IMR-90 (cell line): ENCODE data around the gene KCNJ8. TPM values are rescaled to one million over a fixed set of nuclear protein-coding genes. Genes with fewer than 3 reads are reported as not detected.

Experiments
- ATAC-seq: fragments of 200-7000 bp; cut with Tn5 transposase; 2 replicates; pipeline ENCODE4 v1.9.1; 2020; ENCODE audit warnings: low read depth, mild to moderate bottlenecking, moderate library complexity
- BruUV-seq: library from RNA; stranded (reverse); fragments of 400-500 nt; replicated peaks from 2 replicates; lab custom pipeline; 2021; lab: Mats Ljungman, UMichigan
- CTCF ChIA-PET: fragments of 300-600 bp; formaldehyde crosslinking; extraction: SDS; loops from one replicate; lab custom pipeline; 2021; ENCODE audit warnings: antibody characterized with exemption; lab: Yijun Ruan, JAX
- POLR2A ChIA-PET: fragments of 300-600 bp; sonication (Branson Sonifier 250); formaldehyde crosslinking; loops from one replicate; lab custom pipeline; 2022; ENCODE audit warnings: antibody characterized with exemption; ENCODE audit not compliant: unreplicated experiment; lab: Charles Lee
- DNase-seq: peaks from one replicate; pipeline ENCODE4 v3.0.0; 2013
- H2AFZ ChIP-seq: replicated peaks from 2 replicates; pipeline ENCODE3; 2013; ENCODE audit warnings: low read length, mild to moderate bottlenecking; ENCODE audit not compliant: poor library complexity
- H2AK5ac ChIP-seq: 2 replicates; pipeline ENCODE4 v1.6.1; 2013; ENCODE audit warnings: low read depth, low read length, inconsistent platforms
- H2AK9ac ChIP-seq: replicated peaks from 2 replicates; pipeline ENCODE3; 2013; ENCODE audit warnings: mild to moderate bottlenecking, low read depth, low read length, moderate library complexity; ENCODE audit not compliant: poor library complexity
- H2BK120ac ChIP-seq: 2 replicates; pipeline ENCODE4 v1.6.1; 2013; ENCODE audit warnings: low read depth, low read length, inconsistent platforms
- H2BK15ac ChIP-seq: 3 replicates; pipeline ENCODE4 v1.6.1; 2013; ENCODE audit warnings: low read depth, low read length, inconsistent platforms
- H2BK20ac ChIP-seq: 2 replicates; pipeline ENCODE4 v1.6.1; 2013; ENCODE audit warnings: low read depth, mild to moderate bottlenecking, inconsistent platforms, low read length, moderate library complexity
- H2BK5ac ChIP-seq: 2 replicates; pipeline ENCODE4 v1.6.1; 2013; ENCODE audit warnings: mild to moderate bottlenecking, low read depth, low read length, inconsistent platforms; ENCODE audit not compliant: poor library complexity, severe bottlenecking
- H3K14ac ChIP-seq: replicated peaks from 2 replicates; pipeline ENCODE4 v1.6.1; 2013; ENCODE audit warnings: low read depth, low read length, inconsistent platforms
- H3K18ac ChIP-seq: 2 replicates; pipeline ENCODE4 v1.6.1; 2013; ENCODE audit warnings: low read depth, low read length, control low read depth
- H3K23ac ChIP-seq: 2 replicates; pipeline ENCODE4 v1.6.1; 2013; ENCODE audit warnings: low read depth, low read length, inconsistent platforms
- H3K27ac ChIP-seq: 2 replicates; pipeline ENCODE4 v1.5.1; 2013; ENCODE audit warnings: mild to moderate bottlenecking, control low read depth, low read length; ENCODE audit not compliant: insufficient read depth
- H3K27me3 ChIP-seq: 2 replicates; pipeline ENCODE4 v1.6.1; 2013; ENCODE audit warnings: low read length; ENCODE audit not compliant: control insufficient read depth, insufficient read depth
- H3K36me3 ChIP-seq: 2 replicates; pipeline ENCODE4 v1.6.1; 2013; ENCODE audit warnings: low read length, mixed read lengths; ENCODE audit not compliant: control insufficient read depth, insufficient read depth
- H3K4ac ChIP-seq: 2 replicates; pipeline ENCODE4 v1.6.1; 2013; ENCODE audit warnings: low read depth, low read length, inconsistent platforms
- H3K4me1 ChIP-seq: 2 replicates; pipeline ENCODE4 v1.6.1; 2013; ENCODE audit warnings: low read length, mixed read lengths; ENCODE audit not compliant: control insufficient read depth, insufficient read depth
- H3K4me2 ChIP-seq: 2 replicates; pipeline ENCODE4 v1.6.1; 2013; ENCODE audit warnings: low read depth, mild to moderate bottlenecking, control low read depth, low read length, moderate library complexity
- H3K4me3 ChIP-seq: 2 replicates; pipeline ENCODE4 v1.5.1; 2013; ENCODE audit warnings: low read depth, mild to moderate bottlenecking, control low read depth, low read length, moderate library complexity; ENCODE audit not compliant: insufficient read depth
- H3K56ac ChIP-seq: 2 replicates; pipeline ENCODE4 v1.6.1; 2013; ENCODE audit warnings: low read length, inconsistent platforms; ENCODE audit not compliant: insufficient read depth; ENCODE audit errors: extremely low read depth
- H3K79me1 ChIP-seq, 2 experiments: 2 replicates each; pipeline ENCODE4 v1.6.1; 2013; ENCODE audit warnings: low read length in 2 of 2, inconsistent platforms in 1 of 2, low read depth in 1 of 2
- H3K9ac ChIP-seq: 2 replicates; pipeline ENCODE4 v1.6.1; 2013; ENCODE audit warnings: low read depth, low read length, control low read depth
- H3K9me1 ChIP-seq: 2 replicates; pipeline ENCODE4 v1.6.1; 2013; ENCODE audit warnings: low read length, inconsistent platforms; ENCODE audit not compliant: insufficient read depth
- H3K9me3 ChIP-seq: 2 replicates; pipeline ENCODE4 v1.6.1; 2013; ENCODE audit warnings: low read length; ENCODE audit not compliant: control insufficient read depth, insufficient read depth
- H4K20me1 ChIP-seq: 2 replicates; pipeline ENCODE4 v1.6.1; 2013; ENCODE audit warnings: low read length, inconsistent platforms; ENCODE audit not compliant: insufficient read depth
- H4K5ac ChIP-seq: 2 replicates; pipeline ENCODE4 v1.6.1; 2013; ENCODE audit warnings: mild to moderate bottlenecking, low read depth, low read length, control low read depth
- H4K8ac ChIP-seq, 2 experiments: 2 replicates each; pipeline ENCODE4 v1.6.1; 2013; ENCODE audit warnings: low read depth in 2 of 2, low read length in 2 of 2, control low read depth in 1 of 2, inconsistent platforms in 1 of 2
- H4K91ac ChIP-seq: 2 replicates; pipeline ENCODE4 v1.6.1; 2013; ENCODE audit warnings: low read depth, low read length, inconsistent platforms; ENCODE audit not compliant: insufficient read depth
- BHLHE40 ChIP-seq: fragments of 150-350 bp; IDR thresholded peaks from 2 replicates; pipeline ENCODE4 v1.6.1; 2016; ENCODE audit warnings: mild to moderate bottlenecking, low read depth, low read length
- WGBS, 2 experiments: methylation state at CpG; one replicate each; pipeline versions ENCODE4 v1.1.5 to v1.1.7; 2013; ENCODE audit warnings: missing lambda C conversion rate in 2 of 2; ENCODE audit not compliant: insufficient read length in 1 of 2; ENCODE audit errors: extremely low coverage in 2 of 2; 5-methylcytosine and 5-hydroxymethylcytosine counted together
- dilution Hi-C: fragments of 300-500 bp; cut with HindIII; formaldehyde crosslinking; loops from one replicate; pipeline ENCODE4 v1.14.3; 2018; ENCODE audit warnings: low sequenced_read_pairs; ENCODE audit not compliant: unreplicated experiment
- in situ Hi-C: fragments of 300-500 bp; cut with MboI; formaldehyde crosslinking; loops from 3 replicates; pipeline ENCODE4 v1.14.3; 2019; ENCODE audit warnings: low sequenced_read_pairs, inconsistent platforms, mixed read lengths
- intact Hi-C: fragments of 100-400 bp; cut with micrococcal nuclease; formaldehyde crosslinking; loops from 2 replicates; pipeline ENCODE4 v1.10.0; 2022
- polyA plus RNA-seq, 3 experiments: library from polyadenylated mRNA; depleted of rRNA; stranded (reverse); fragments of >200 nt; gene quantifications; 2 replicates each; pipeline ENCODE4 v1.2.3, GENCODE V29; 2012; ENCODE audit warnings: low replicate concordance in 1 of 3
- total RNA-seq: library from RNA; depleted of rRNA; stranded (reverse); fragments of >200 nt; gene quantifications from 2 replicates; pipeline ENCODE4 v1.2.3, GENCODE V29; 2012
- TF ChIP-seq, protein P1 (sequence below): conservative IDR thresholded peaks from 2 replicates; pipeline ENCODE4 v1.5.1; 2012; ENCODE audit warnings: mild to moderate bottlenecking, low read depth, low read length, improper control_type of control experiment

KCNJ8 gene
- total and polyA plus RNA-seq, 2 of the 4 experiments (the other 2 are of a cell fraction) = 8.0 to 15.8 TPM

DNA sequence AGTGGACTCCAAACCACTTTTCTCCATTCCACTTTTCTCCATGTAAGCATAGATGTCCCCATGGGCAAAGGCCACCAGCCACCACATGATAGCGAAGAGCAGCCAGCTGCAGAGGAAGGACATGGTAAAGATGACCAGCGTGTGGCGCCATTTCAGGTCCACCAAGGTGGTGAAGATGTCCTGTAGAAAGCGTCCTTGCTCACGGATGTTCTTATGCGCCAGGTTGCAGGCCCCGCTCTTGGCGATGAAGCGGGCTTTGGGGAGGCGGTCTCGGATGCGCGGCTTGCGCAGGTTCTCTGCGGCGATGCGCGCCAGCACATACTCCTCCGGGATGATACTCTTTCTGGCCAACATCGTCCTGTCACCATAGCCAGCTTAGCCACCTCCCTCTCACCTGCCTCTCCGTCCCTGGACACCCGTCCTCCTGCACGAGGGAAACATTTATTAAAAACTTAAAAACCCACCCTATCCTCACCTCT lies 1.2 kb downstream of the KCNJ8 start:
- no peak overlapping the region for H3K27ac ChIP-seq
- H4K5ac ChIP-seq = no peak overlapping the region
- H3K4me2 ChIP-seq = peak overlapping the region; percentile 89
- no peak overlapping the region for H3K4me3 ChIP-seq
- H2BK120ac ChIP-seq = peak overlapping the region; percentile 38; the same call in 1 of the 2 replicates
- H3K4me1 ChIP-seq = peaks cover 2% of the 10 kb centered on the region; the same call in 1 of the 2 replicates
- peak; percentile 23 for DNase-seq
- TF ChIP-seq, protein P1, sequence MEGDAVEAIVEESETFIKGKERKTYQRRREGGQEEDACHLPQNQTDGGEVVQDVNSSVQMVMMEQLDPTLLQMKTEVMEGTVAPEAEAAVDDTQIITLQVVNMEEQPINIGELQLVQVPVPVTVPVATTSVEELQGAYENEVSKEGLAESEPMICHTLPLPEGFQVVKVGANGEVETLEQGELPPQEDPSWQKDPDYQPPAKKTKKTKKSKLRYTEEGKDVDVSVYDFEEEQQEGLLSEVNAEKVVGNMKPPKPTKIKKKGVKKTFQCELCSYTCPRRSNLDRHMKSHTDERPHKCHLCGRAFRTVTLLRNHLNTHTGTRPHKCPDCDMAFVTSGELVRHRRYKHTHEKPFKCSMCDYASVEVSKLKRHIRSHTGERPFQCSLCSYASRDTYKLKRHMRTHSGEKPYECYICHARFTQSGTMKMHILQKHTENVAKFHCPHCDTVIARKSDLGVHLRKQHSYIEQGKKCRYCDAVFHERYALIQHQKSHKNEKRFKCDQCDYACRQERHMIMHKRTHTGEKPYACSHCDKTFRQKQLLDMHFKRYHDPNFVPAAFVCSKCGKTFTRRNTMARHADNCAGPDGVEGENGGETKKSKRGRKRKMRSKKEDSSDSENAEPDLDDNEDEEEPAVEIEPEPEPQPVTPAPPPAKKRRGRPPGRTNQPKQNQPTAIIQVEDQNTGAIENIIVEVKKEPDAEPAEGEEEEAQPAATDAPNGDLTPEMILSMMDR = peak; percentile 26; the same call in 1 of the 2 replicates
- no peak for TF ChIP-seq BHLHE40
- no peak overlapping the region; the same call in 1 of the 2 replicates for H3K14ac ChIP-seq
- no peaks in the 10 kb centered on the region for H3K9me1 ChIP-seq
- no peaks in the 10 kb centered on the region for H4K20me1 ChIP-seq
- H2BK15ac ChIP-seq = peak overlapping the region; percentile 1; the same call in 1 of the 3 replicates
- peak overlapping the region in 1 of 2 experiments; percentile 44; a peak in 2 of 4 replicates for H4K8ac ChIP-seq
- WGBS, 2 experiments = 41% methylated on average over 14 of the region's 23 CpGs; no CpG with 5 or more reads in 1 of the 2 experiments
- H3K4ac ChIP-seq = peak overlapping the region; percentile 52; the same call in 1 of the 2 replicates
- H3K36me3 ChIP-seq = no peaks in the 10 kb centered on the region
- H3K27me3 ChIP-seq = no peaks in the 10 kb centered on the region
- peak overlapping the region; percentile 35 for H2BK5ac ChIP-seq
- H4K91ac ChIP-seq = no peak overlapping the region
- dilution Hi-C loops = no loop called here
- H3K23ac ChIP-seq = peak overlapping the region; percentile 78; the same call in 1 of the 2 replicates
- H3K9me3 ChIP-seq = no peaks in the 10 kb centered on the region
- ChIA-PET POLR2A (no interaction called here), CTCF (interaction anchor here (0.9 to 1.9 kb wide), 4 partner anchors 9 to 562 kb away, joined by 3 to 5 read pairs (median 4); no protein-coding TSS in a partner anchor)
- ATAC-seq = no peak
- in situ Hi-C loops = no loop called here
- H2AK5ac ChIP-seq = peak overlapping the region; percentile 77
- H3K56ac ChIP-seq = no peak overlapping the region
- BruUV-seq = no TSS peak
- intact Hi-C loops = no loop called here
- no peak overlapping the region for H2AK9ac ChIP-seq
- no peak overlapping the region; the same call in 1 of the 2 replicates for H3K9ac ChIP-seq
- peak overlapping the region; percentile 80 for H2AFZ ChIP-seq
- H2BK20ac ChIP-seq = peak overlapping the region; percentile 67; the same call in 1 of the 2 replicates
- peaks cover 0 to 7% of the 10 kb centered on the region in 2 experiments; a peak in 2 of 4 replicates for H3K79me1 ChIP-seq
- H3K18ac ChIP-seq = no peak overlapping the region
